MM.1S (cell line): ENCODE data around the gene KLC4.
A peak's percentile ranks its signal among the peaks of the same experiment; 100 is the strongest.

ENCODE experiments used
- DNase-seq: peaks from one replicate; pipeline ENCODE4 v3.0.0-alpha.2; 2015
- H2AFZ ChIP-seq: fragments of 300-600 bp; sonication (generic); 2 replicates; pipeline ENCODE4 v1.6.0; 2016; ENCODE audit warnings: antibody characterized with exemption, low read length
- H3F3A ChIP-seq: fragments of 300-600 bp; sonication (generic); 2 replicates; pipeline ENCODE4 v1.6.1; 2016; ENCODE audit warnings: mild to moderate bottlenecking, antibody characterized with exemption, low read length, moderate library complexity, mixed read lengths; ENCODE audit not compliant: insufficient read depth
- H3K27ac ChIP-seq: fragments of 300-600 bp; sonication (generic); 2 replicates; pipeline ENCODE4 v1.5.1; 2016; ENCODE audit warnings: mild to moderate bottlenecking, low read length
- H3K27me3 ChIP-seq: fragments of 300-600 bp; sonication (generic); replicated peaks from 2 replicates; pipeline ENCODE4 v1.6.0; 2016; ENCODE audit warnings: low read length; ENCODE audit not compliant: insufficient read depth
- H3K36me3 ChIP-seq: fragments of 300-600 bp; sonication (generic); replicated peaks from 2 replicates; pipeline ENCODE4 v1.6.1; 2016; ENCODE audit warnings: mild to moderate bottlenecking, low read length, mixed read lengths; ENCODE audit not compliant: insufficient read depth
- H3K4me1 ChIP-seq: fragments of 300-600 bp; sonication (generic); 2 replicates; pipeline ENCODE4 v1.6.1; 2016; ENCODE audit warnings: low read length, mixed read lengths
- H3K4me2 ChIP-seq: fragments of 300-600 bp; sonication (generic); 2 replicates; pipeline ENCODE4 v1.6.0; 2016; ENCODE audit warnings: low read depth, low read length
- H3K4me3 ChIP-seq: fragments of 300-600 bp; sonication (generic); 2 replicates; pipeline ENCODE4 v1.5.1; 2016; ENCODE audit warnings: low read length, mixed read lengths
- H3K79me2 ChIP-seq: fragments of 300-600 bp; sonication (generic); 2 replicates; pipeline ENCODE4 v1.6.1; 2016; ENCODE audit warnings: mixed run types, low read length, mixed read lengths
- H3K9ac ChIP-seq: fragments of 300-600 bp; sonication (generic); 2 replicates; pipeline ENCODE4 v1.6.1; 2016; ENCODE audit warnings: low read length, mixed read lengths
- H3K9me2 ChIP-seq: fragments of 300-600 bp; sonication (generic); replicated peaks from 2 replicates; pipeline ENCODE4 v1.6.1; 2016; ENCODE audit warnings: mild to moderate bottlenecking, low read length, mixed read lengths; ENCODE audit not compliant: insufficient read depth
- H3K9me3 ChIP-seq: fragments of 300-600 bp; sonication (generic); replicated peaks from 2 replicates; pipeline ENCODE4 v1.6.1; 2016; ENCODE audit warnings: mild to moderate bottlenecking, low read length, mixed read lengths; ENCODE audit not compliant: insufficient read depth
- H4K20me1 ChIP-seq: fragments of 300-600 bp; sonication (generic); 2 replicates; pipeline ENCODE4 v1.6.1; 2016; ENCODE audit warnings: mild to moderate bottlenecking, low read length, moderate library complexity, mixed read lengths; ENCODE audit not compliant: insufficient read depth
- EZH2 ChIP-seq: fragments of 300-600 bp; sonication (generic); optimal IDR thresholded peaks from 2 replicates; pipeline ENCODE3; 2017; ENCODE audit warnings: low read depth, mild to moderate bottlenecking, antibody characterized with exemption, low read length, mixed read lengths
- EZH2phosphoT487 ChIP-seq: fragments of 300-600 bp; sonication (generic); IDR thresholded peaks from 2 replicates; pipeline ENCODE4 v1.6.1; 2018; ENCODE audit warnings: antibody characterized with exemption, low read length
- TF ChIP-seq, protein P1 (sequence below): fragments of 300-600 bp; sonication (generic); IDR thresholded peaks from 2 replicates; pipeline ENCODE4 v1.5.1; 2016; ENCODE audit warnings: antibody characterized with exemption, low read length, mixed read lengths

The KLC4 gene

DNA sequence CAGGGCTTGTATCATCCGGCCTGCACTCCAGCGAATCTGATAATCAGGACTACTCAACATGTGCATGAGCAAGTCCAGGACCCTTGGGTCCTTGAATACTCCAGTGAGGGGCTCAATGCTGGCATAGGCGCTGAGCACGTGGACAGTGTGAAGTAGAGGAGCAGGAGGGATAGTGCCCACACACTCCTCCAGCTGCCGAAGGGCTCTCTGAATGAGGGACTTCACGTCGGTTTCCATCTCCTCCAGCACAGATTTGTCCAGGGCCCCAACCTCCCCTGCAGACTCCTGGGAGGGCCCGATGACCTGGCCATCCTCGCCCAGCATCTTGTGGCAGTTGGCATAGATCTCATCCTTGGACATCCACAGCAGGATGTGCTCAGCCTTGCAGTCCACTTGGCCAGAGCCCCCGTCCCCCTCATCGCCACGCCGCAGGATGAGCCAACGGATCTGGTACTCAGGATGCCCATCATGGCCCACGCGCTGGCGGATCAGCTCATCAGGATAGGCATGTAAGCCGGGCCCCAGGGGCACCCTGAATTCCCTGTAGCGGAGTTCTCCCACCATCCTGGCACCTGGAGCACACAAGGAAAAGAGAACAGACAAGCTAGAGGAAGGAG, 7.1 kb upstream of the KLC4 start:
- no peaks in the 10 kb centered on the region for H4K20me1 ChIP-seq
- peaks cover 4% of the 10 kb centered on the region; the same call in 1 of the 2 replicates for H3F3A ChIP-seq
- H3K27ac ChIP-seq = no peak overlapping the region
- H3K9me2 ChIP-seq = no peaks in the 10 kb centered on the region
- H3K4me1 ChIP-seq = 0 out of 2 replicates have a peak, but pooled peaks cover 10% of the 10 kb centered on the region
- H3K36me3 ChIP-seq = no peaks in the 10 kb centered on the region
- TF ChIP-seq, protein P1, sequence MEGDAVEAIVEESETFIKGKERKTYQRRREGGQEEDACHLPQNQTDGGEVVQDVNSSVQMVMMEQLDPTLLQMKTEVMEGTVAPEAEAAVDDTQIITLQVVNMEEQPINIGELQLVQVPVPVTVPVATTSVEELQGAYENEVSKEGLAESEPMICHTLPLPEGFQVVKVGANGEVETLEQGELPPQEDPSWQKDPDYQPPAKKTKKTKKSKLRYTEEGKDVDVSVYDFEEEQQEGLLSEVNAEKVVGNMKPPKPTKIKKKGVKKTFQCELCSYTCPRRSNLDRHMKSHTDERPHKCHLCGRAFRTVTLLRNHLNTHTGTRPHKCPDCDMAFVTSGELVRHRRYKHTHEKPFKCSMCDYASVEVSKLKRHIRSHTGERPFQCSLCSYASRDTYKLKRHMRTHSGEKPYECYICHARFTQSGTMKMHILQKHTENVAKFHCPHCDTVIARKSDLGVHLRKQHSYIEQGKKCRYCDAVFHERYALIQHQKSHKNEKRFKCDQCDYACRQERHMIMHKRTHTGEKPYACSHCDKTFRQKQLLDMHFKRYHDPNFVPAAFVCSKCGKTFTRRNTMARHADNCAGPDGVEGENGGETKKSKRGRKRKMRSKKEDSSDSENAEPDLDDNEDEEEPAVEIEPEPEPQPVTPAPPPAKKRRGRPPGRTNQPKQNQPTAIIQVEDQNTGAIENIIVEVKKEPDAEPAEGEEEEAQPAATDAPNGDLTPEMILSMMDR = no peak
- no peak for TF ChIP-seq EZH2
- no peak for TF ChIP-seq EZH2phosphoT487
- peak overlapping the region; percentile 85; the same call in 1 of the 2 replicates for H3K4me2 ChIP-seq
- H3K4me3 ChIP-seq = no peak overlapping the region; the same call in 1 of the 2 replicates
- no peaks in the 10 kb centered on the region for H3K27me3 ChIP-seq
- no peak overlapping the region for H3K9ac ChIP-seq
- H3K79me2 ChIP-seq = peaks cover 16% of the 10 kb centered on the region
- no peak for DNase-seq
- H2AFZ ChIP-seq = no peak overlapping the region
- no peaks in the 10 kb centered on the region for H3K9me3 ChIP-seq

DNA sequence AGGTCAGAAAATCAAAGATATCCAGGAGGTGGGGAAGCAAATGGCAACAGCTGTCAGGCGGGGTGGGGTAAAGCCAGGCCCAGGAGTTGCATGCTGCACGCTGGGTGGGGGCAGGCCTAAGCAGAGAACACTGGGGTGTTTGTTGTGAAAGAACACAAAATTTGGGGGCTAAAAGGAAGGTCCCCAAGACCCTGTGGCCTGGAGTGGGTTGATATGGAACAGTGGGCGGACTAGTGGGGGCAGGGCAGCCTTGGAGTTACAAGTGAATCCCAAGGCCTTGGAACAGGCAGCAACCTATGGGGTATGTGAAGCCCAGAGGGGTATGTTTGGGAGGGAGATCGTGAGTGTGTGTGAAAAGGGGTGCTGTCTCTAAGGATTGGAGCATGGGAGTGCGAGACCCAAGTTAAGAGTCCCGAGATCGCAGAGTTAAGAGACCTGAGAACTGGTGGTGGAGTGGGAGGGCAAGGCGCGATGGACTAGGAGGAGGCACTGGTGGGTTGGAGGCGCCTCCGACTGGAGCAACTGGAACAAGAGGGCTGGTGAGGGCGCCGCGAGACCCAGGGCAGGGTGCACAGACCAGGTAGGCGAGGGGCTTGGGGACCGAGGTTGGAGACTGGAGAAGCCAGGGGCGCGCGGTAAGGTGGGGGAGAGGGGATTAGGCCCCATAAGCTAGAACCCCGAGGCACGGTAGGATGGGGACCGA, 6.4 kb upstream of the KLC4 start:
- no peak for TF ChIP-seq EZH2phosphoT487
- no peak for TF ChIP-seq EZH2
- TF ChIP-seq, protein P1 = no peak
- H3K27ac ChIP-seq = peak overlapping the region; percentile 45; the same call in 1 of the 2 replicates
- H3F3A ChIP-seq = peaks cover 4% of the 10 kb centered on the region; the same call in 1 of the 2 replicates
- peak overlapping the region; percentile 63 for H2AFZ ChIP-seq
- peaks cover 22% of the 10 kb centered on the region for H3K79me2 ChIP-seq
- no peaks in the 10 kb centered on the region for H3K9me3 ChIP-seq
- no peaks in the 10 kb centered on the region for H3K27me3 ChIP-seq
- H4K20me1 ChIP-seq = no peaks in the 10 kb centered on the region
- peaks cover 12% of the 10 kb centered on the region for H3K4me1 ChIP-seq
- H3K4me3 ChIP-seq = peak overlapping the region; percentile 82
- H3K9ac ChIP-seq = peak overlapping the region; percentile 84
- peak overlapping the region; percentile 85 for H3K4me2 ChIP-seq
- DNase-seq = no peak
- H3K9me2 ChIP-seq = no peaks in the 10 kb centered on the region
- H3K36me3 ChIP-seq = no peaks in the 10 kb centered on the region

DNA sequence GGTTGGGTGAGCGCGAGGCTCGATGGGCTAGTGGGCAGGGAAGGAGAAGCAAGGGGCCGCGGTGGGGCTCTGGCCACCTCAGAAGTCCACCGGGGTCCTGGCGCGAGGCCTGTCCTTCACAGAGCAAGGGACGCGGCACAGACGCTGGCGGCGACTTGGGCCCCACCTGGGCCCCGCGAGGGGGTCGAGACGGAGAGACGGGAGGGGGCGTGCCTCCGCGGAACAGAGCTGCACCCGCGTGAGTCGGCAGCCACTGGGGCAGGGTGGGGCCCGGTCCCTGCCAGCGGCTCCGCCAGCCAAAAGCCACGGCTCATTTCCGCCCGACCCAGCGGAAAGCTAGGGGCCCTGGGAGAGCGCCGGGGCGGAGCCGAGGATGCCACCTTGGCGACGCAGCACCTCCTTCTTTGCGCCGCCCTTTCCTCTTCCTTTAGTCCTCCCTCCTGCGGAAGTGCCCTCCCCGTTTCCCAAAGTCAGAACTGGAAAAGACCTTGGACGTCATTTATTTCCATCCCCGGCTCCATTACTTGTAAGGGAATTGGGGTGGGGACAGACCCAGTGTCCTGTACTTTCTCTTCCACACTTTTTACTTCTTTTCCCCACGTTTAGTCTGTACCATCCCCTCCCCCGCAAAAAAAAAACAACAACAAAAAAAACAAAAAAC, 5.8 kb upstream of the KLC4 start, which contains the start of gene CUL7:
Gene CUL7 (minus strand): TSS at position 307 of the 661 bp plus-strand sequence. CDS start 1,063 bp downstream, outside the sequence.
- peak; percentile 90 for DNase-seq
- H2AFZ ChIP-seq = peak within 1 kb of the TSS; percentile 63
- no peaks in the 10 kb centered on the region for H3K36me3 ChIP-seq
- peaks cover 4% of the 10 kb centered on the region; the same call in 1 of the 2 replicates for H3F3A ChIP-seq
- no peaks in the 10 kb centered on the region for H4K20me1 ChIP-seq
- peaks cover 19% of the 10 kb centered on the region for H3K4me1 ChIP-seq
- peak within 1 kb of the TSS; percentile 82 for H3K4me3 ChIP-seq
- no peaks in the 10 kb centered on the region for H3K9me2 ChIP-seq
- H3K27me3 ChIP-seq = no peaks in the 10 kb centered on the region
- H3K79me2 ChIP-seq = peaks cover 28% of the 10 kb centered on the region
- no peak for TF ChIP-seq EZH2phosphoT487
- peak within 1 kb of the TSS; percentile 85 for H3K4me2 ChIP-seq
- peak within 1 kb of the TSS; percentile 84 for H3K9ac ChIP-seq
- H3K27ac ChIP-seq = peak within 1 kb of the TSS; percentile 45
- H3K9me3 ChIP-seq = no peaks in the 10 kb centered on the region
